DND-41 (cell line): ENCODE results near the gene LRTM2.

ENCODE experiments used
- CTCF ChIP-seq: IDR thresholded peaks from 2 replicates; pipeline ENCODE4 v1.5.1; 2012; ENCODE audit warnings: borderline replicate concordance, low read length, moderate library complexity, mild to moderate bottlenecking; ENCODE audit not compliant: poor library complexity, severe bottlenecking; ENCODE audit errors: extremely low read depth
- EZH2 ChIP-seq: IDR thresholded peaks from 3 replicates; pipeline ENCODE4 v1.6.1; 2012; ENCODE audit warnings: borderline replicate concordance, low read depth, mild to moderate bottlenecking, moderate library complexity, low read length, inconsistent platforms; ENCODE audit not compliant: severe bottlenecking

DNA sequence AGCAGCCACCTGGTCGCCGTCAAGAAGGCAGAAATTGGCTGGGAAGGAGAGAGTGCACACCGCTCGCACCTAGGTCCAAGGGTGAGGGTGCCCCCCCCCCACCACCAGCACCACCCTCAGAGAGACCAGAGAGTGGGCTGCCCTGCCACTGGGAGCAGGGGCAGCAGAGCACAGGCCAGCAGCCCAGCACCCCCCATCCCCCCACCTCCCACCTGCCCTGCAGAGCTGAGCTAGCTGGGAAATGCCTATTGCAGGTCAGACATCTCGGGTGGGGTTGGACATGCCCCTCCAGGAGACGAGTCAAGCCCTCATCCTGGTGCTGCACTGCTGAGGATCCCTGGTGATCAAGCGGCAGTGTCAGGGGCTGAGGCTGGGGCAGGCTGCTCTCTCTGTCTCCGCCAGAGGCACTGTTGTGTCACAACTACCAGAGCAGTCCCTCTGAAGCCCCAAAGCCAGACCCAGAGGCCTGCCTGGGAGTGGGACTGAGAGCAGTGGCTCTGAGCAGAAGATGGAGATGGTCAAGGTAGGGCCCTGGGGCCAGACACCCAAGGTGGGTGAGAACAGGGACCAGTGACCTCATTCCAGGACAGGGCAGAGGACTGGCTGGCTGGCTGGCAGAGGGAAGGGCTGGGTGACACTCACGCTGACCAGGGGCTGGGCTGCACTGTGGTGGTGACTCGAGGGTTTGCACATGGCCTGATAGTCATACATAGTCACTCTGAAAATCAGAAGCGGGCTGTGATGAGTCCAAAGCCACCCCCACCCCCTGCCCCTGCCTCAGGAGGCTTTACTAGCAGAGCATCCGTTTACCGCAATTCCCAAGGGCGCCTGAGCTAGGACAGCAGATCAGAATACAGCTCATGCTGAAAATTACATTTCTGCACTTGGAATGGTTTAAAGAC lies 19.7 kb upstream of the LRTM2 start:
- TF ChIP-seq CTCF: no peak
- no peak for TF ChIP-seq EZH2
